Endodermal cell (in vitro differentiated cells): ENCODE results near the gene COL27A1. TPM values are rescaled to one million over a fixed set of nuclear protein-coding genes. Genes with fewer than 3 reads are reported as not detected.

ENCODE experiments used
- DNase-seq: peaks from one replicate; pipeline ENCODE4 v3.0.0-alpha.2; 2017
- H3K27ac ChIP-seq: 2 replicates; pipeline ENCODE4 v1.5.1; 2013; ENCODE audit warnings: mild to moderate bottlenecking, low read depth, low read length, moderate library complexity
- H3K27me3 ChIP-seq: 2 replicates; pipeline ENCODE4 v1.6.1; 2013; ENCODE audit warnings: mild to moderate bottlenecking, low read length, moderate library complexity; ENCODE audit not compliant: insufficient read depth, control insufficient read depth, poor library complexity, severe bottlenecking
- H3K36me3 ChIP-seq: 2 replicates; pipeline ENCODE4 v1.7.0; 2013; ENCODE audit warnings: mild to moderate bottlenecking, low read length, moderate library complexity; ENCODE audit not compliant: control insufficient read depth, insufficient read depth
- H3K4me1 ChIP-seq: one replicate; pipeline ENCODE4 v1.7.0; 2013; ENCODE audit warnings: low read length; ENCODE audit not compliant: control insufficient read depth, insufficient read depth
- H3K4me3 ChIP-seq: 2 replicates; pipeline ENCODE4 v1.5.1; 2013; ENCODE audit warnings: mild to moderate bottlenecking, low read length, moderate library complexity
- H3K9ac ChIP-seq: 2 replicates; pipeline ENCODE4 v1.6.1; 2013; ENCODE audit warnings: mild to moderate bottlenecking, low read length, moderate library complexity; ENCODE audit not compliant: poor library complexity, severe bottlenecking; ENCODE audit errors: extremely low read depth
- H3K9me3 ChIP-seq: 2 replicates; pipeline ENCODE4 v1.6.1; 2013; ENCODE audit warnings: mild to moderate bottlenecking, low read length, moderate library complexity; ENCODE audit not compliant: control insufficient read depth
- H3K27ac Mint-ChIP-seq: 2 replicates; pipeline ENCODE4 v1.8.0; 2020; ENCODE audit warnings: mixed read lengths
- H3K27me3 Mint-ChIP-seq: 2 replicates; pipeline ENCODE4 v1.8.0; 2021; ENCODE audit warnings: mild to moderate bottlenecking, mixed read lengths; ENCODE audit not compliant: insufficient read depth
- H3K36me3 Mint-ChIP-seq: 2 replicates; pipeline ENCODE4 v1.8.0; 2020; ENCODE audit warnings: low read depth, mixed read lengths
- H3K4me1 Mint-ChIP-seq: 2 replicates; pipeline ENCODE4 v1.8.0; 2020; ENCODE audit warnings: mixed read lengths
- H3K4me3 Mint-ChIP-seq: 2 replicates; pipeline ENCODE4 v1.8.0; 2020; ENCODE audit warnings: mild to moderate bottlenecking, moderate library complexity, mixed read lengths
- H3K9me3 Mint-ChIP-seq: 2 replicates; pipeline ENCODE4 v1.8.0; 2020; ENCODE audit warnings: mild to moderate bottlenecking, mixed read lengths
- CTCF ChIP-seq: fragments of 200-600 bp; sonication (generic); conservative IDR thresholded peaks from 2 replicates; pipeline ENCODE4 v1.5.0; 2021; ENCODE audit warnings: antibody characterized with exemption, mild to moderate bottlenecking
- WGBS, 2 experiments: methylation state at CpG; one replicate each; pipeline versions ENCODE4 v1.1.5 to v1.1.7; 2013; ENCODE audit warnings: missing lambda C conversion rate in 2 of 2, mixed read lengths in 1 of 2; ENCODE audit not compliant: insufficient coverage in 1 of 2, insufficient read length in 1 of 2; 5-methylcytosine and 5-hydroxymethylcytosine counted together
- total RNA-seq, 2 donors: library from RNA; stranded (reverse); fragmentation: NEBNext Ultra II Directional in 1 of 2; extraction: Animal tissue kit (Norgen Biotek cat#: 25700) in 1 of 2; gene quantifications; 2 replicates in 1 of 2; 3 replicates in 1 of 2; pipeline ENCODE4 v1.2.1, GENCODE V29; 2021

COL27A1 gene
- total RNA-seq, 2 donors from 2014 or later: 43.8 to 69.5 TPM

GRCh38 chr9:114341152-114341830 is 186.0 kb downstream of the COL27A1 start:
- Histone ChIP-seq H3K27ac (no peak overlapping the region), H3K9ac (no peak overlapping the region), H3K9me3 (no peaks in the 10 kb centered on the region), H3K36me3 (peaks cover 4% of the 10 kb centered on the region), H3K4me1 (no peaks in the 10 kb centered on the region), H3K27me3 (no peaks in the 10 kb centered on the region), H3K4me3 (no peak overlapping the region)
- WGBS, 2 experiments: 86 to 94% methylated on average over 9 to 12 of the region's 12 CpGs
- no peak for TF ChIP-seq CTCF
- H3K4me3 Mint-ChIP-seq: no peak overlapping the region
- peaks cover 38% of the 10 kb centered on the region for H3K36me3 Mint-ChIP-seq
- no peaks in the 10 kb centered on the region for H3K27me3 Mint-ChIP-seq
- DNase-seq: no peak
- H3K27ac Mint-ChIP-seq: no peak overlapping the region
- no peaks in the 10 kb centered on the region for H3K4me1 Mint-ChIP-seq
- no peaks in the 10 kb centered on the region for H3K9me3 Mint-ChIP-seq

GRCh38 chr9:114341991-114342390 is 186.7 kb downstream of the COL27A1 start:
- Histone ChIP-seq H3K36me3 (peaks cover 10% of the 10 kb centered on the region), H3K9ac (no peak overlapping the region), H3K27ac (no peak overlapping the region), H3K4me1 (no peaks in the 10 kb centered on the region), H3K4me3 (no peak overlapping the region), H3K9me3 (no peaks in the 10 kb centered on the region), H3K27me3 (no peaks in the 10 kb centered on the region)
- Mint-ChIP-seq H3K36me3 (peaks cover 43% of the 10 kb centered on the region), H3K4me3 (no peak overlapping the region), H3K9me3 (no peaks in the 10 kb centered on the region), H3K27me3 (no peaks in the 10 kb centered on the region), H3K4me1 (no peaks in the 10 kb centered on the region), H3K27ac (no peak overlapping the region)
- TF ChIP-seq CTCF: no peak
- DNase-seq: no peak
- 93 to 100% methylated on average over 2 to 4 of the region's 4 CpGs for WGBS, 2 experiments

- no peak overlapping the region for H3K27ac ChIP-seq
- Mint-ChIP-seq H3K36me3 (peaks cover 36% of the 10 kb centered on the region), H3K9me3 (no peaks in the 10 kb centered on the region), H3K27me3 (no peaks in the 10 kb centered on the region), H3K27ac (no peak overlapping the region), H3K4me3 (no peak overlapping the region), H3K4me1 (no peaks in the 10 kb centered on the region)
- peaks cover 10% of the 10 kb centered on the region for H3K36me3 ChIP-seq
- H3K4me1 ChIP-seq: no peaks in the 10 kb centered on the region
- no peak for DNase-seq
- no peak overlapping the region for H3K9ac ChIP-seq
- H3K4me3 ChIP-seq: no peak overlapping the region
- no peak for TF ChIP-seq CTCF
- WGBS, 2 experiments: 94 to 96% methylated on average over 3 to 5 of the region's 5 CpGs
- H3K9me3 ChIP-seq: no peaks in the 10 kb centered on the region
- H3K27me3 ChIP-seq: no peaks in the 10 kb centered on the region
Observed at GRCh38 chr9:114342755-114343440, 187.6 kb downstream of the COL27A1 start.
